Nasal cavity respiratory epithelium epithelial cell of viscerocranial mucosa (primary cell): ENCODE data around the gene ALDH6A1. TPM values are rescaled to one million over a fixed set of nuclear protein-coding genes. Genes with fewer than 3 reads are reported as not detected.

ENCODE experiments used
- total RNA-seq: library from RNA; depleted of rRNA; stranded (reverse); fragments of >200 nt; gene quantifications from 2 replicates; pipeline ENCODE4 v1.2.3, GENCODE V29; 2014

Gene ALDH6A1
- 16.9 and 29.4 TPM in 2 replicates for total RNA-seq

GRCh38 chr14:74084277-74085046 lies at the start of gene ALDH6A1, which contains the start of gene LIN52:
TSS of gene ALDH6A1 (minus strand) at chr14:74084453. CDS start at chr14:74084394, 59 bp downstream.
TSS of gene LIN52 (plus strand) at chr14:74084956. CDS start at chr14:74084975, 19 bp downstream.

GRCh38 chr14:74018586-74019407 lies 65.5 kb downstream of the ALDH6A1 start, which contains the start of the genes BBOF1 and ENTPD5:
TSS of gene BBOF1 (plus strand) at chr14:74019349. CDS start at chr14:74019479, 130 bp downstream.
TSS of gene ENTPD5 (minus strand) at chr14:74019288. CDS start at chr14:73988102, 31,186 bp downstream.

Other genes starting within 250 kb of the ALDH6A1 start
- gene PTGR2, start 232.6 kb downstream of the ALDH6A1 start, total RNA-seq, result 6.5 and 9.0 TPM in 2 replicates
- 74.5 and 171 TPM in 2 replicates for gene ZNF410, start 197.6 kb downstream of the ALDH6A1 start, total RNA-seq
- 2.1 and 2.8 TPM in 2 replicates for gene FAM161B, start 134.4 kb downstream of the ALDH6A1 start, total RNA-seq
- gene COQ6, start 134.2 kb downstream of the ALDH6A1 start, total RNA-seq, result 13.5 and 15.4 TPM in 2 replicates
- gene ENTPD5, start 65.2 kb downstream of the ALDH6A1 start, total RNA-seq, result 17.4 and 21.1 TPM in 2 replicates
- 1.7 and 2.9 TPM in 2 replicates for gene BBOF1, start 65.1 kb downstream of the ALDH6A1 start, total RNA-seq
- gene LIN52, start 503 bp upstream of the ALDH6A1 start, total RNA-seq, result 6.4 and 16.4 TPM in 2 replicates
- not detected in 2 replicates for gene VSX2, start 155.0 kb upstream of the ALDH6A1 start, total RNA-seq
- gene ABCD4, start 218.5 kb upstream of the ALDH6A1 start, total RNA-seq, result 11.6 and 26.1 TPM in 2 replicates